ENCODE measurements around the gene GET4.

GET4 gene

GRCh38 chr7:835021-835420, 41.3 kb upstream of the GET4 start:
- DNase-seq (ENCODE audit: insufficient read length, low spot score) (no peak), FAIRE-seq (no peak)
- no peak for TF ChIP-seq POLR2A (IDR thresholded peaks at IDR 0.05; ENCODE audit: low read depth, low read length)
- no peak for TF ChIP-seq POU2F2 (IDR thresholded peaks at IDR 0.05; ENCODE audit: low read depth, low read length)
- TF ChIP-seq PAX5 (IDR thresholded peaks at IDR 0.05; ENCODE audit: insufficient read depth, low read length, severe bottlenecking) = no peak
- TF ChIP-seq SPI1 (IDR thresholded peaks at IDR 0.05; ENCODE audit: low read depth, low read length) = no peak
- no peak for TF ChIP-seq TAF1 (IDR thresholded peaks at IDR 0.05; ENCODE audit: low read depth, low read length)

DNA sequence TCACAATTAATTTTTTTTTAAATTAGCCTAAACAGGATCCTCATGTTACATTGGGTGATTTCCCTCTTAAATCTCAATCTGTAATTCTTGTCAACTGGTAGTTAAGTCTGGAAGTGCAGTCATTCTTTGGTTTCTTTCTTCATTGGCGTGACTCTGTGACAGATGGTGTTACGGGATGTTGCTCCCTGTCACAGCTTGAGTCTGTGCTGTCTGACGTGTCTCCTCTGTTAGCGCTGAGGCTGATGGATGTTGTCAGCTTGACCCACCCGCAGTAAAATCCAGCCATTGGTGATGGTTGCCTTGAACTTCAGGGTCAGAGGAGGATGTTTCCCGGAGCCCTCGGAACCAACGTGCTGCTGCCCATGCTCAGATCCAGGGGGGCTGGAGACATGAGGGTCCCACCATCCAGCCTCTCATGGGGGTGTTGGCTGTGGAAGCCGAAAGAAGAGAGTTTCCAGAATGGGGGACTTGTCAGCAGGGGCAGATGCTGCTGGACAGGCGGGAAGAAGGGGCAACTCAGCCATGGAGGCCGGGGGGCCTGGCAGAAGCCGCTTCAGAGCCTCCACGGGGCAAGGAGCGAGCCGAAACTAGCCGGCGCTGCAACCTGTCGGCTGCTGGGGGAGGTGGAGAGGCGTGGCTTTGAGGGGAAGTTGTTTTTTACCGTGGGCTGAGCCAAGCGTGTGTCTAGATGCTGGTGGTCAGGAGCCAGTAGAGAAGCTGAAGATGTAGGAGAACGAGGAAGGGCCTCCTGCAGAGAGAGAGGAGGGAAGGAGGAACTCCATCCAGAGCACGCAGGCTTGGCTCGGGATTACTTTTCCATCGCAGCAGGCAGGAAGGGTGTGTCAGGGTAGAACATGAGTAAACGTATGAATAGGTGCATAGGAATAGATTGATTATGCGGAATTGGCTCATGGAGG, 40.6 kb upstream of the GET4 start:
- no peak for FAIRE-seq

GRCh38 chr7:836429-836828, 39.9 kb upstream of the GET4 start:
- peak; percentile 43 for FAIRE-seq
- no peak for TF ChIP-seq POLR2A (IDR thresholded peaks at IDR 0.05; ENCODE audit: low read depth, low read length)
- no peak for TF ChIP-seq POU2F2 (IDR thresholded peaks at IDR 0.05; ENCODE audit: low read depth, low read length)
- TF ChIP-seq POLR2AphosphoS5 (IDR thresholded peaks at IDR 0.05; ENCODE audit: low read depth, low read length) = no peak
- TF ChIP-seq PAX5 (IDR thresholded peaks at IDR 0.05; ENCODE audit: insufficient read depth, low read length, severe bottlenecking) = no peak
- TF ChIP-seq TAF1 (IDR thresholded peaks at IDR 0.05; ENCODE audit: low read depth, low read length) = no peak
- no peak for TF ChIP-seq SPI1 (IDR thresholded peaks at IDR 0.05; ENCODE audit: low read depth, low read length)
- DNase-seq (ENCODE audit: insufficient read length, low spot score) = no peak

More for the DNA sequence above, 40.6 kb upstream of the GET4 start:
- TF ChIP-seq POLR2A (IDR thresholded peaks at IDR 0.05; ENCODE audit: low read depth, low read length) (no peak), POLR2AphosphoS5 (IDR thresholded peaks at IDR 0.05; ENCODE audit: low read depth, low read length) (0 out of 2 replicates have a peak, but pooled peaks have one; percentile 9), TAF1 (IDR thresholded peaks at IDR 0.05; ENCODE audit: low read depth, low read length) (no peak), POU2F2 (IDR thresholded peaks at IDR 0.05; ENCODE audit: low read depth, low read length) (no peak), PAX5 (IDR thresholded peaks at IDR 0.05; ENCODE audit: insufficient read depth, low read length, severe bottlenecking) (no peak), SPI1 (IDR thresholded peaks at IDR 0.05; ENCODE audit: low read depth, low read length) (no peak)
- DNase-seq (ENCODE audit: insufficient read length, low spot score) = no peak

GRCh38 chr7:837001-837400, 39.4 kb upstream of the GET4 start:
- TF ChIP-seq SPI1 (IDR thresholded peaks at IDR 0.05; ENCODE audit: low read depth, low read length) = no peak
- TF ChIP-seq TAF1 (IDR thresholded peaks at IDR 0.05; ENCODE audit: low read depth, low read length) = no peak
- TF ChIP-seq PAX5 (IDR thresholded peaks at IDR 0.05; ENCODE audit: insufficient read depth, low read length, severe bottlenecking) = no peak
- TF ChIP-seq POLR2AphosphoS5 (IDR thresholded peaks at IDR 0.05; ENCODE audit: low read depth, low read length) = no peak
- no peak for TF ChIP-seq POU2F2 (IDR thresholded peaks at IDR 0.05; ENCODE audit: low read depth, low read length)
- no peak for TF ChIP-seq POLR2A (IDR thresholded peaks at IDR 0.05; ENCODE audit: low read depth, low read length)
- DNase-seq (ENCODE audit: insufficient read length, low spot score) (no peak), FAIRE-seq (no peak)

DNA sequence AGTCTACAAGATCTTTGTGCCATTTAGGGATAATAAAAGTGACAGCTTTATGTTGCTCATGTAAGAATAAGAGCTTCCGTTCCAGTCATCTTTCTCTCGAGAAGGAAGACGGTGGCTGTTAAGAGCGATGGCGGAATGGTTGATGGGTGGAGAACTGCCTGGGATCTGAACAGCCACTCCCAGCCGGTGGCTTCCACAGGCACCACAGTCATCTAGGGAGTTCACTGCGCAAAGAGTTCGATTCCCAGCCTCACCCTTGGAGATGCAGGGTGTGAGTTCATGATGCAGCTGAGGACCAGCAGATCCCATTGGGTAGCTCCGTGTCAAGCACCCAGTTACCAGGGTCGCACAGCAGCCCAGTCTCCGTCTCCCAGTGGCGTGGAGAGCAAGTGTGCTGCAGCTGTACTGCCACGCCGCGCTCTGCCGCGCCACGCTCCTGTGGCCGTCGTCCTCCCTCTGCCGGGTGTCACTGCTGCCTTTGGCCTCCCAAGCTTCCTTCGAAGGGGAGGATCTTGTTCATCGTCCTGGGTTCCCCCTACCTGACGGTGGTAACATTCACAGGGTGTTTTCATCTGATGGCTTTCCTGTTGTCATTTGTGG, 36.3 kb upstream of the GET4 start:
- no peak for DNase-seq (ENCODE audit: insufficient read length, low spot score)
- TF ChIP-seq PAX5 (IDR thresholded peaks at IDR 0.05; ENCODE audit: insufficient read depth, low read length, severe bottlenecking) (no peak), POU2F2 (IDR thresholded peaks at IDR 0.05; ENCODE audit: low read depth, low read length) (no peak), POLR2A (IDR thresholded peaks at IDR 0.05; ENCODE audit: low read depth, low read length) (no peak), TAF1 (IDR thresholded peaks at IDR 0.05; ENCODE audit: low read depth, low read length) (no peak), SPI1 (IDR thresholded peaks at IDR 0.05; ENCODE audit: low read depth, low read length) (no peak), POLR2AphosphoS5 (IDR thresholded peaks at IDR 0.05; ENCODE audit: low read depth, low read length) (no peak)
- FAIRE-seq = no peak

DNA sequence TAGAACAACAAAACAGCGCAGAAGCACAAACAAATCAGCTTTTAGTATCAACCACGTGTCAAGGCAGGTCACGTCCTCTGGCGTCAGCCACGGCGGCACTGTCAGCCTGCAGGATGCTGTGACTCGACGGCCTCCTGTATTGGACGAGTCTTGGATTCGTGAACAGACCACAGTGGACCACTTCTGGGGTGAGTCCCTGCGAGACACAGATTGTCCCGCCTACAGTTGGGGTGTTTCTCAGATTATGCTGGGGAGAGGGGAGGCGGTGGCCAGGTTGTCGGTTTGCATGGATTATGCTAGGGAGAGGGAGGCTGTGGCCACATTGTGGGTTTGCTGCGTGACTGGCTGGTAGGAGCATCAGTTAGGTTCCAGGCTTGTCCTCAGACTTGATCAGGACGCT, 34.4 kb upstream of the GET4 start:
- FAIRE-seq = no peak
- TF ChIP-seq POLR2AphosphoS5 (IDR thresholded peaks at IDR 0.05; ENCODE audit: low read depth, low read length) = no peak
- no peak for TF ChIP-seq PAX5 (IDR thresholded peaks at IDR 0.05; ENCODE audit: insufficient read depth, low read length, severe bottlenecking)
- no peak for TF ChIP-seq SPI1 (IDR thresholded peaks at IDR 0.05; ENCODE audit: low read depth, low read length)
- TF ChIP-seq TAF1 (IDR thresholded peaks at IDR 0.05; ENCODE audit: low read depth, low read length) = no peak
- DNase-seq (ENCODE audit: insufficient read length, low spot score) = no peak

- no peak for TF ChIP-seq POLR2AphosphoS5 (IDR thresholded peaks at IDR 0.05; ENCODE audit: low read depth, low read length)
- no peak for TF ChIP-seq POLR2A (IDR thresholded peaks at IDR 0.05; ENCODE audit: low read depth, low read length)
- no peak for TF ChIP-seq TAF1 (IDR thresholded peaks at IDR 0.05; ENCODE audit: low read depth, low read length)
- TF ChIP-seq PAX5 (IDR thresholded peaks at IDR 0.05; ENCODE audit: insufficient read depth, low read length, severe bottlenecking) = no peak
- no peak for TF ChIP-seq POU2F2 (IDR thresholded peaks at IDR 0.05; ENCODE audit: low read depth, low read length)
- no peak for FAIRE-seq
- DNase-seq (ENCODE audit: insufficient read length, low spot score) = no peak
Observed at GRCh38 chr7:842431-843031, 33.8 kb upstream of the GET4 start.

GRCh38 chr7:843230-843629, 33.1 kb upstream of the GET4 start:
- FAIRE-seq (no peak), DNase-seq (ENCODE audit: insufficient read length, low spot score) (no peak)
- TF ChIP-seq TAF1 (IDR thresholded peaks at IDR 0.05; ENCODE audit: low read depth, low read length) (no peak), POLR2AphosphoS5 (IDR thresholded peaks at IDR 0.05; ENCODE audit: low read depth, low read length) (no peak), POU2F2 (IDR thresholded peaks at IDR 0.05; ENCODE audit: low read depth, low read length) (no peak), PAX5 (IDR thresholded peaks at IDR 0.05; ENCODE audit: insufficient read depth, low read length, severe bottlenecking) (no peak), SPI1 (IDR thresholded peaks at IDR 0.05; ENCODE audit: low read depth, low read length) (no peak), POLR2A (IDR thresholded peaks at IDR 0.05; ENCODE audit: low read depth, low read length) (no peak)

- TF ChIP-seq SPI1 (IDR thresholded peaks at IDR 0.05; ENCODE audit: low read depth, low read length) (no peak), POLR2A (IDR thresholded peaks at IDR 0.05; ENCODE audit: low read depth, low read length) (no peak), POLR2AphosphoS5 (IDR thresholded peaks at IDR 0.05; ENCODE audit: low read depth, low read length) (no peak), PAX5 (IDR thresholded peaks at IDR 0.05; ENCODE audit: insufficient read depth, low read length, severe bottlenecking) (no peak), POU2F2 (IDR thresholded peaks at IDR 0.05; ENCODE audit: low read depth, low read length) (no peak), TAF1 (IDR thresholded peaks at IDR 0.05; ENCODE audit: low read depth, low read length) (no peak)
- DNase-seq (ENCODE audit: insufficient read length, low spot score) (no peak), FAIRE-seq (no peak)
Observed at GRCh38 chr7:844043-844442, 32.3 kb upstream of the GET4 start.
